NCI-H2107 (cell line): ENCODE results near the gene TBCC.
"Not testable (repeated sequence)": the region's sequence is repeated elsewhere in the genome, so short reads cannot be mapped to it uniquely, and the experiment has no call there.

Experiments used
- DNase-seq: peaks from one replicate; lab custom pipeline; 2025; lab: John Stamatoyannopoulos, UW

The TBCC gene

DNA sequence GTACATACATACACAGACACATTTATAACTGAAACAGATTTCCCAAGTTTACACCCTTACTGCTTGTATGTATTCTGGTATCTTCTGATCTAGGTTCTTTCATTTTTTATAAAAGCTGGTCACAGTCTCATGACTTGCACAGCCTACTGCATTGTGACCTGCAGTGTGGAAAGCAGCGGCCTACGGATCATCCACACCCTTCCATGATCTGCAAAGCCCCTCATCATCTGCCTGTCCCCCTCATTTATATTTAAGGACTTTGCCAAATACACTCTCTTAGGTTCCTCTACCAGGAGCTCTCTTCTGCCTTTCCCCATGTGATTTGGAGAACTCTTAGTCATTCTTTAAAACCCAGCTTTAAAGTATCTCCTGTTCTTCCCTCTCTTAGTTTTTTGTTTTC, 23.9 kb upstream of the TBCC start:
- no peak for DNase-seq

GRCh38 chr6:42769051-42769450, 23.1 kb upstream of the TBCC start:
- DNase-seq: no peak

- DNase-seq: no peak
Measured at GRCh38 chr6:42766163-42766670, 20.3 kb upstream of the TBCC start.

DNA sequence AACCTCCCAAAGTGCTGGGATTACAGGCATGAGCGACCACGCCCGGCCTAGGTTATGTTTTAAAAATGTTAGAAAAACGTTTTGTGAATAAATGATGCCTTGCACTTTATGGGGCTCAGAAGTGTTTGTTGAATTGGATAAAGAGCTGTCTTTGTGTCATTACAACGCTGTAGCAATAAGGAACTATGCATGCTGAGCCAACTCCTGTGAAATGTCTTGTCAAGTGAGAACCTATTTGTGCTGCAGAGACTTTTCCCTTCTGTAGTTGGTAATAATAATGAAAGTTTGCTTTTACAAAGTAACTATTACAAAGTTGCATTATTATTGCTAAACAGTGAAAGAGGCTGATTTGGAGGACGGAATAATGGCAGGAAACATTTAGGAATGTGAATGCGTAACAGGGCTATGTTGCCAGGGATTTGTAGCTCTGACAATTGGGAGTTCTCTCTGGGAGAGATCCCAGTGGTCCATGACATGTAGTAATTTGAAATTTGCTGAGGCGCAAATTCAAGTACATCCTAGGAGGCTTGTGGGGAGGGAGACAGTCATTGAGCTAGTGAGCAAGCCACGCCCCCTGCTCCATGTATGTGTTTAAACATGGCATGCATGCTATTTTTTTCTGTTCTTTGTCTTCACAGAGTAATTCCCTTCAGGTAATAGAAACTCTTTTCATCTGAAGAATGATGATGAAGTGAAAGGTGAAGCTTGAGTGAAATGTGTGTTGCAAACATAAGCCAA, 19.2 kb upstream of the TBCC start:
- DNase-seq: no peak

- no peak for DNase-seq
Measured at GRCh38 chr6:42762950-42763349, 17.0 kb upstream of the TBCC start.

- no peak for DNase-seq
Measured at GRCh38 chr6:42762426-42762859, 16.5 kb upstream of the TBCC start.

GRCh38 chr6:42761287-42762067, 15.6 kb upstream of the TBCC start:
- no peak for DNase-seq

DNA sequence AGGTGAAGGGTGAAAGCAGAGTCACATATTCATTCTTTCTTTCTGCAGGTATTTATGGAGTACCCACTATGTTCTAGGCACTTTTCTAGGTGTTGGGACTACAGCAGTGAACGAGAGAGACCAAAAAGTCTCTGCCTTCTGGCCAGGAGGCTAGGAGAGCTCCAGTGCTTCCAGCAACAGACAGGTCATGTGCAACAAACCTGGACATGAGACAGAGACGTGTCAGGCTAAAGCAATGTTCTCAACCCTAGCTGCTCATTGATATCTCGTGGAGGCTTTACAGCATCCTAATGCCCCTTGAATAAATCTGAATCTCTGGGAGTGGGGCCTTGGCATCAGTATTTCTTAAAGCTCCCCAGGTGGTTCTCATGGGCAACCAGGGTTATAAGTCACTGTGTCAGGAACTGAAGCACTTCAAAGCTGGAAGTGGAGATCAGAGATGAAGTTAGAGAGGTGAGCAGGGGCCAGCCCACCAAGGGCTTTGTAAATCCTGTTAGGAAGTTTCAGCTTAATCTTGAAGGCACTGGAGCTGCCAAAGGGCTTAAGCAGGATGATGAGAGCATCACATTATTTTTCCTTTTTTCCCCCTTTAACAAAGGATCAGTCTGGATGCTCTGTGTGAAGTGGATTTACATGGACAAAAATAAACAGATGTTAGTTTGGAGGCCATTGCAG, 13.0 kb upstream of the TBCC start:
- DNase-seq: no peak

GRCh38 chr6:42756722-42757121, 10.8 kb upstream of the TBCC start:
- no peak for DNase-seq

DNA sequence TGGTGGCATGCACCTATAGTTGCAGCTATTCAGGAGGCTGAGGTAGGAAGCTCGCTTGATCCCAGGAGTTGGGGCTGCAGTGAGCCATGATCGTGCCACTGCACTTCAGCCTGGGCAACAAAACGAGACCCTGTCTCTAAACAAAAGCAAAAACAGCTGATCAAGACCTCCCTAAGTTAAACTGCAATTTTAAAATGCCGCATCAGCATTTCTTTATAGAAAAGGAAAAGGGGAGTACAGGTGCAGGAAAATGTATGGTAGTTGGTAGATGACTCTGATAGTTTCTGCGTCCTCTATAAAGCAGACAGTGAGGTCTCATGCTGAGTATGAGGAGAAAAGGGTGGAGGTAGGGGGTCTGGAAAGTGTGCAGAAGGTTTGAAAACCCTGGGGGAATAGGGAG, 8.9 kb upstream of the TBCC start:
- DNase-seq: no peak

GRCh38 chr6:42751055-42751454, 5.2 kb upstream of the TBCC start:
- DNase-seq: no peak

DNA sequence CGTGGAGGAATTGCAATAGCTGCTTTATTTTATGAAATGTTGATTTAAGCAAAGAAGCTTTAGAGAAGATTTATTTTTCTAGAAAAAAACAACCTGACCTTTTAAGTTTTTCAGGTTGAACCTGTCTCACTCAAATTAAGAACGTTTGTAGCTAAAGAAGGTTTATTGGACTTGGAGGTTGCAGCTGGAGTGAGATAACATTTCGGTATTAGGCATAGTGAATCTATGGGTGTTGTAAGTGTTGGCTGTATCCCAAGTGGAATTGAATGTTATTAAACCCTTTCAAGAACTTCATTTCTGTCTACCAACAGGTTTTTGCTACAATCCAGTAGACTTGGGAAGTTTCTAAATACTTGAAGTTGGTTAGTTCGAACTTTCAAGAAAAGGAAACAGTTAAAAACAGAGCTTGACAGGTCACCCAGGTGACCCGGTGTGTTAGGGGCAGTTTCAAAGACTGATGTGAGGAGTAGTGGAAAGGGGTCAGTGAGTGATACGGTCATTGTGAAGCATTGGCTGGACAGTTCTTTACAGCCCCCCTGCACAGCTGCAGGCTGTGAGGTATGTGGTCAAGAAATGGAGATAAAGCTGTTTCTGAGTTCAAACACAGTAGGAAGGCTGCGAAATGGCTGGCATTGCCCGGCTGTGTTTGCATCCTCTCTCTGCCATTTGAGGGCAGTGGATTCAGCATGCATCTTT, 2.4 kb upstream of the TBCC start:
- no peak for DNase-seq

- DNase-seq: no peak
Measured at GRCh38 chr6:42746463-42747391, 824 bp upstream of the TBCC start.

GRCh38 chr6:42745083-42745639, 742 bp downstream of the TBCC start:
- no peak for DNase-seq

GRCh38 chr6:42744351-42744893, 1.5 kb downstream of the TBCC start:
- DNase-seq: no peak

DNA sequence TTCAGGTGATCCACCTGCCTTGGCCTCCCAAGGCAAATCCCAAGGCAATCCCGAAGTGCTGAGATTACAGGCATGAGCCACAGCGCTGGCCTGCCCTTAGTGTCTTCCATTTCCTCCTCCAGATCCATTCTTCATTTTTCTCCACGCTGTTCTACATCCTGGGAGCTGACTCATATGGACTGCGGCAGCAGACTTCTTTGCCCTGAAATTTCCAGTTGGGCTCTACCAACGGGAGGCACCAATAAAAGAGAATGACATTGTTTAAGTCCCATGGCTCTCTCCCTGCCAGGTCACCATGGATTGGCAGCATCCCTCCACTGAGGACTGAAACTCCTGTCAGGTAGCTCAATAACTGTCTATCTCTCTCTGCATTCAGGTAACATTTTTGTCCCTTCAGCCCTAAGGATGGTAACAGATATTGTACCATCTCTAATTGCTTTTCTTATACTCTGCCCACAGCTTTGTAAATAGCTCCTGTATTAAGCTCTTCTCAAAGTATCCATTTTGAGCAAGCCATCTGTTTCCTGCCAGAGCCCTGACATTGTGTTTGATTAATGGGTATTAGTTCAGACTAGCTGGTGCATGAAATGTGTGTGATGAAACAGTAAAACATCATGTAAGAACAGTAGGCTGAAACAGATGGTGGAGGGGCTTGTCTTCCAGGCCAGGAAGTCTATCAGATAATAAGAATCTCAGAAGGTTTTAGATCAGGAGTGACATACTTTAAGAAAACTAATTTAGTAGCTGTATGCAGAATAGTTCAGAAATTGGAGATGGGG, 3.6 kb downstream of the TBCC start:
- no peak for DNase-seq

DNA sequence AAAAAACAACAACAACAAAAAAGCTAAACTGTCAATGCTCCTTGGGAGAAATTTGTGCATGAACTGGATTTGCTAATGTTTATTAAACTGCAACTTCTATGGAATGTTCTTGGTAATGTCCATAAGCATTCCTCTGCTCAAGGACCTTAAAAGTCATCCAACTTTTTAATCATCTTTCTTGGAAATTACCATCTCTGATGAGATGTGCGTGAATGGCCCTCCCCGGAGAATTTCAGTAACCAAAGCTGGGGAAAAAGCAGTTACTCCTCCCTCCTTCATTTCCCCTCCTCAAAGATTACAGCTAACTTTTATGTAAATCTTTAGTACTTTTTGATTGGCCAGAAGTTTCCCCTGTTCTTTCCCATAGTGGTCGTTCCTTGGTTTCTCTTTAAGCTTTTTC, 5.2 kb downstream of the TBCC start:
- no peak for DNase-seq

GRCh38 chr6:42735976-42736375, 9.9 kb downstream of the TBCC start:
- no peak for DNase-seq

DNA sequence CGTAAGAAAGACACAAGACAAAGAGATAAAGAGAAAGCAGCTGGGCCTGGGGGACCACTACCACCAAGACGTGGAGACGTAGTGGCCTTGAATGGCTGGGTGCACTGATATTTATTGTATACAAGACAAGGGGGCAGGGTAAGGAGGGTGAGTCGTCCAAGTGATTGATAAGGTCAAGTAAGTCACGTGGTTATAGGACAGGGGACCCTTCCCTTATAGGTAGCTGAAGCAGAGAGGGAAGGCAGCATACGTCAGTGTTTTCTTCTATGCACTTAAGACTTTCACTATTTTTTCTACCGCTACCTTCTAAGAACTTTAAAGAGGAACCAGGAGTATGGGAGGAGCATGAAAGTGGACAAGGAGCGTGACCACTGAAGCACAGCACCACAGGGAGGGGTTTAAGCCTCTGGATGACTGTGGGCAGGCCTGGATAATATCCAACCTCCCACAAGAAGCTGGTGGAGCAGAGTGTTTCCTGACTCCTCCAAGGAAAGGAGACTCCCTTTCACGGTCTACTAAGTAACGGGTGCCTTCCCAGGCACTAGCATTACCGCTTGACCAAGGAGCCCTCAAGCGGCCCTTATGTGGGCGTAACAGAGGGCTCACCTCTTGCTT, 11.9 kb downstream of the TBCC start:
- not testable (repeated sequence) for DNase-seq
